ENCODE data around the gene CALHM4. TPM values are rescaled to one million over a fixed set of nuclear protein-coding genes. Genes with fewer than 3 reads are reported as not detected.

CALHM4 gene
- total and polyA plus RNA-seq, 2 experiments from 2014 or later = not detected

DNA sequence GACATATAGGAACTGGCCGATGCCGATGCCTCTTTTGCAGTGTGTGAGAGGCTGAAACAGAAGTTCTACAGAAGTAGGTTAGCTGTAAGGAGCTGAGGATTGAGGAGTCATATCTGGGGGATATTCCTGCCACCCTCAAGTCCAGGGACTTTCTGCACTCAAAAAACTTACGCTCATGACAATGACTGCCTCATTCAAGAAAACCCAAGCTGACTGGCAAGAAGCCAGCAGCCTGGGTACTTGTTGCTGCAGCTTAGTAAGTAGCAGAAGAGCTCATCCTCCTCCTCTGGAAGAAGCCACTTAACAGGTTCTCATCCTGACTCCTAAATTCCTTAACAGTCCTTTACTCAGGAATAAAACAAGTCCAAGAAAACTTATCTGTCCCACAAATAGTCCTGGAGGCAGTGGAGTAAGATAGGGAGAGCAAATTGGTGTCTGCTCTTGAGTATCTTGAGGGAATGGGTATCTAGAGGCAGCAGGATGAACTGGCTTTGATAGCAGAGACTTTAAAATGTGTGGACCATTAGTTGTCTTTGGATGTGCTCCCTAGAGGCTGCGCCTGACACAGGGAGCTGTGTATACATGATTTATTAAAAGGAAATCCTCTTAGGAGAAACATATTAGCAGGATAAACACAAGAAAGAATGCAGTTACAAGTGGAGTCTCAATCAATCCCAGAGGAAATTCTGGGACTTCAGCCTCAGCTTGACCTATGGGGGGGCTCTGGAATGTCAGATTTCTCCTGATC is 34.8 kb upstream of the CALHM4 start:
- Histone ChIP-seq H3K4me3 (no peak overlapping the region), H3K27me3 (ENCODE audit: insufficient read depth) (no peaks in the 10 kb centered on the region), H3F3A (replicated peaks; ENCODE audit: low read depth) (no peaks in the 10 kb centered on the region), H2AFZ (no peak overlapping the region; the same call in 1 of the 2 replicates), H3K36me3 (ENCODE audit: insufficient read depth) (no peaks in the 10 kb centered on the region), H3K4me1 (ENCODE audit: insufficient read depth) (peaks cover 8% of the 10 kb centered on the region), H3K79me2 (replicated peaks; ENCODE audit: insufficient read depth) (no peaks in the 10 kb centered on the region), H3K4me2 (no peak overlapping the region), H4K20me1 (replicated peaks; ENCODE audit: insufficient read depth) (no peaks in the 10 kb centered on the region), H3K27ac (ENCODE audit: low read depth) (no peak overlapping the region), H3K9me2 (ENCODE audit: insufficient read depth) (no peaks in the 10 kb centered on the region)
- no peaks in the 10 kb centered on the region for H3K9me3 Mint-ChIP-seq
- ATAC-seq = no peak
- H3K27ac Mint-ChIP-seq = no peak overlapping the region
- peaks cover 3% of the 10 kb centered on the region for H3K27me3 Mint-ChIP-seq (ENCODE audit: insufficient read depth, low read depth, poor library complexity)
- no peaks in the 10 kb centered on the region for H3K36me3 Mint-ChIP-seq (ENCODE audit: low read depth)
- DNase-seq (ENCODE audit: low spot score) = no peak
- H3K4me3 Mint-ChIP-seq = no peak overlapping the region
- no peak for TF ChIP-seq EZH2 (IDR thresholded peaks at IDR 0.05; ENCODE audit: low read depth, unreplicated experiment)
- TF ChIP-seq, protein P1, sequence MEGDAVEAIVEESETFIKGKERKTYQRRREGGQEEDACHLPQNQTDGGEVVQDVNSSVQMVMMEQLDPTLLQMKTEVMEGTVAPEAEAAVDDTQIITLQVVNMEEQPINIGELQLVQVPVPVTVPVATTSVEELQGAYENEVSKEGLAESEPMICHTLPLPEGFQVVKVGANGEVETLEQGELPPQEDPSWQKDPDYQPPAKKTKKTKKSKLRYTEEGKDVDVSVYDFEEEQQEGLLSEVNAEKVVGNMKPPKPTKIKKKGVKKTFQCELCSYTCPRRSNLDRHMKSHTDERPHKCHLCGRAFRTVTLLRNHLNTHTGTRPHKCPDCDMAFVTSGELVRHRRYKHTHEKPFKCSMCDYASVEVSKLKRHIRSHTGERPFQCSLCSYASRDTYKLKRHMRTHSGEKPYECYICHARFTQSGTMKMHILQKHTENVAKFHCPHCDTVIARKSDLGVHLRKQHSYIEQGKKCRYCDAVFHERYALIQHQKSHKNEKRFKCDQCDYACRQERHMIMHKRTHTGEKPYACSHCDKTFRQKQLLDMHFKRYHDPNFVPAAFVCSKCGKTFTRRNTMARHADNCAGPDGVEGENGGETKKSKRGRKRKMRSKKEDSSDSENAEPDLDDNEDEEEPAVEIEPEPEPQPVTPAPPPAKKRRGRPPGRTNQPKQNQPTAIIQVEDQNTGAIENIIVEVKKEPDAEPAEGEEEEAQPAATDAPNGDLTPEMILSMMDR (conservative IDR thresholded peaks at IDR 0.05; ENCODE audit: low read depth in 2 of 2) = no peak
- TF ChIP-seq, protein P2, sequence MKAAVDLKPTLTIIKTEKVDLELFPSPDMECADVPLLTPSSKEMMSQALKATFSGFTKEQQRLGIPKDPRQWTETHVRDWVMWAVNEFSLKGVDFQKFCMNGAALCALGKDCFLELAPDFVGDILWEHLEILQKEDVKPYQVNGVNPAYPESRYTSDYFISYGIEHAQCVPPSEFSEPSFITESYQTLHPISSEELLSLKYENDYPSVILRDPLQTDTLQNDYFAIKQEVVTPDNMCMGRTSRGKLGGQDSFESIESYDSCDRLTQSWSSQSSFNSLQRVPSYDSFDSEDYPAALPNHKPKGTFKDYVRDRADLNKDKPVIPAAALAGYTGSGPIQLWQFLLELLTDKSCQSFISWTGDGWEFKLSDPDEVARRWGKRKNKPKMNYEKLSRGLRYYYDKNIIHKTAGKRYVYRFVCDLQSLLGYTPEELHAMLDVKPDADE (IDR thresholded peaks at IDR 0.05) = no peak
- TF ChIP-seq EZH2phosphoT487 (IDR thresholded peaks at IDR 0.05; ENCODE audit: unreplicated experiment) = no peak
- no peak for TF ChIP-seq JUNB (IDR thresholded peaks at IDR 0.05; ENCODE audit: unreplicated experiment)
- TF ChIP-seq CREB1 (CRISPR knock-in tag; IDR thresholded peaks at IDR 0.05; ENCODE audit: low read depth) = no peak
- TF ChIP-seq ZNF331 (CRISPR knock-in tag; IDR thresholded peaks at IDR 0.05; ENCODE audit: low read depth) = no peak
- TF ChIP-seq STAT1 (IDR thresholded peaks at IDR 0.05; ENCODE audit: unreplicated experiment) = no peak
- TF ChIP-seq, protein P3, sequence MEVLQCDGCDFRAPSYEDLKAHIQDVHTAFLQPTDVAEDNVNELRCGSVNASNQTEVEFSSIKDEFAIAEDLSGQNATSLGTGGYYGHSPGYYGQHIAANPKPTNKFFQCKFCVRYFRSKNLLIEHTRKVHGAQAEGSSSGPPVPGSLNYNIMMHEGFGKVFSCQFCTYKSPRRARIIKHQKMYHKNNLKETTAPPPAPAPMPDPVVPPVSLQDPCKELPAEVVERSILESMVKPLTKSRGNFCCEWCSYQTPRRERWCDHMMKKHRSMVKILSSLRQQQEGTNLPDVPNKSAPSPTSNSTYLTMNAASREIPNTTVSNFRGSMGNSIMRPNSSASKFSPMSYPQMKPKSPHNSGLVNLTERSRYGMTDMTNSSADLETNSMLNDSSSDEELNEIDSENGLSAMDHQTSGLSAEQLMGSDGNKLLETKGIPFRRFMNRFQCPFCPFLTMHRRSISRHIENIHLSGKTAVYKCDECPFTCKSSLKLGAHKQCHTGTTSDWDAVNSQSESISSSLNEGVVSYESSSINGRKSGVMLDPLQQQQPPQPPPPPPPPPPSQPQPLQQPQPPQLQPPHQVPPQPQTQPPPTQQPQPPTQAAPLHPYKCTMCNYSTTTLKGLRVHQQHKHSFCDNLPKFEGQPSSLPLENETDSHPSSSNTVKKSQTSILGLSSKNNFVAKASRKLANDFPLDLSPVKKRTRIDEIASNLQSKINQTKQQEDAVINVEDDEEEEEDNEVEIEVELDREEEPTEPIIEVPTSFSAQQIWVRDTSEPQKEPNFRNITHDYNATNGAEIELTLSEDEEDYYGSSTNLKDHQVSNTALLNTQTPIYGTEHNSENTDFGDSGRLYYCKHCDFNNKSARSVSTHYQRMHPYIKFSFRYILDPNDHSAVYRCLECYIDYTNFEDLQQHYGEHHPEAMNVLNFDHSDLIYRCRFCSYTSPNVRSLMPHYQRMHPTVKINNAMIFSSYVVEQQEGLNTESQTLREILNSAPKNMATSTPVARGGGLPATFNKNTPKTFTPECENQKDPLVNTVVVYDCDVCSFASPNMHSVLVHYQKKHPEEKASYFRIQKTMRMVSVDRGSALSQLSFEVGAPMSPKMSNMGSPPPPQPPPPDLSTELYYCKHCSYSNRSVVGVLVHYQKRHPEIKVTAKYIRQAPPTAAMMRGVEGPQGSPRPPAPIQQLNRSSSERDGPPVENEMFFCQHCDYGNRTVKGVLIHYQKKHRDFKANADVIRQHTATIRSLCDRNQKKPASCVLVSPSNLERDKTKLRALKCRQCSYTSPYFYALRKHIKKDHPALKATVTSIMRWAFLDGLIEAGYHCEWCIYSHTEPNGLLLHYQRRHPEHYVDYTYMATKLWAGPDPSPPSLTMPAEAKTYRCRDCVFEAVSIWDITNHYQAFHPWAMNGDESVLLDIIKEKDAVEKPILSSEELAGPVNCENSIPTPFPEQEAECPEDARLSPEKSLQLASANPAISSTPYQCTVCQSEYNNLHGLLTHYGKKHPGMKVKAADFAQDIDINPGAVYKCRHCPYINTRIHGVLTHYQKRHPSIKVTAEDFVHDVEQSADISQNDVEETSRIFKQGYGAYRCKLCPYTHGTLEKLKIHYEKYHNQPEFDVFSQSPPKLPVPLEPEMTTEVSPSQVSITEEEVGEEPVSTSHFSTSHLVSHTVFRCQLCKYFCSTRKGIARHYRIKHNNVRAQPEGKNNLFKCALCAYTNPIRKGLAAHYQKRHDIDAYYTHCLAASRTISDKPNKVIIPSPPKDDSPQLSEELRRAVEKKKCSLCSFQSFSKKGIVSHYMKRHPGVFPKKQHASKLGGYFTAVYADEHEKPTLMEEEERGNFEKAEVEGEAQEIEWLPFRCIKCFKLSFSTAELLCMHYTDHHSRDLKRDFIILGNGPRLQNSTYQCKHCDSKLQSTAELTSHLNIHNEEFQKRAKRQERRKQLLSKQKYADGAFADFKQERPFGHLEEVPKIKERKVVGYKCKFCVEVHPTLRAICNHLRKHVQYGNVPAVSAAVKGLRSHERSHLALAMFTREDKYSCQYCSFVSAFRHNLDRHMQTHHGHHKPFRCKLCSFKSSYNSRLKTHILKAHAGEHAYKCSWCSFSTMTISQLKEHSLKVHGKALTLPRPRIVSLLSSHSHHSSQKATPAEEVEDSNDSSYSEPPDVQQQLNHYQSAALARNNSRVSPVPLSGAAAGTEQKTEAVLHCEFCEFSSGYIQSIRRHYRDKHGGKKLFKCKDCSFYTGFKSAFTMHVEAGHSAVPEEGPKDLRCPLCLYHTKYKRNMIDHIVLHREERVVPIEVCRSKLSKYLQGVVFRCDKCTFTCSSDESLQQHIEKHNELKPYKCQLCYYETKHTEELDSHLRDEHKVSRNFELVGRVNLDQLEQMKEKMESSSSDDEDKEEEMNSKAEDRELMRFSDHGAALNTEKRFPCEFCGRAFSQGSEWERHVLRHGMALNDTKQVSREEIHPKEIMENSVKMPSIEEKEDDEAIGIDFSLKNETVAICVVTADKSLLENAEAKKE (CRISPR knock-in tag; IDR thresholded peaks at IDR 0.05) = no peak
- TF ChIP-seq NANOG (IDR thresholded peaks at IDR 0.05; ENCODE audit: borderline replicate concordance) = no peak
- no peak for TF ChIP-seq POLR2AphosphoS5 (IDR thresholded peaks at IDR 0.05; ENCODE audit: low read depth)
- no peak for TF ChIP-seq ZNF114 (CRISPR knock-in tag; IDR thresholded peaks at IDR 0.05)
- TF ChIP-seq, protein P4, sequence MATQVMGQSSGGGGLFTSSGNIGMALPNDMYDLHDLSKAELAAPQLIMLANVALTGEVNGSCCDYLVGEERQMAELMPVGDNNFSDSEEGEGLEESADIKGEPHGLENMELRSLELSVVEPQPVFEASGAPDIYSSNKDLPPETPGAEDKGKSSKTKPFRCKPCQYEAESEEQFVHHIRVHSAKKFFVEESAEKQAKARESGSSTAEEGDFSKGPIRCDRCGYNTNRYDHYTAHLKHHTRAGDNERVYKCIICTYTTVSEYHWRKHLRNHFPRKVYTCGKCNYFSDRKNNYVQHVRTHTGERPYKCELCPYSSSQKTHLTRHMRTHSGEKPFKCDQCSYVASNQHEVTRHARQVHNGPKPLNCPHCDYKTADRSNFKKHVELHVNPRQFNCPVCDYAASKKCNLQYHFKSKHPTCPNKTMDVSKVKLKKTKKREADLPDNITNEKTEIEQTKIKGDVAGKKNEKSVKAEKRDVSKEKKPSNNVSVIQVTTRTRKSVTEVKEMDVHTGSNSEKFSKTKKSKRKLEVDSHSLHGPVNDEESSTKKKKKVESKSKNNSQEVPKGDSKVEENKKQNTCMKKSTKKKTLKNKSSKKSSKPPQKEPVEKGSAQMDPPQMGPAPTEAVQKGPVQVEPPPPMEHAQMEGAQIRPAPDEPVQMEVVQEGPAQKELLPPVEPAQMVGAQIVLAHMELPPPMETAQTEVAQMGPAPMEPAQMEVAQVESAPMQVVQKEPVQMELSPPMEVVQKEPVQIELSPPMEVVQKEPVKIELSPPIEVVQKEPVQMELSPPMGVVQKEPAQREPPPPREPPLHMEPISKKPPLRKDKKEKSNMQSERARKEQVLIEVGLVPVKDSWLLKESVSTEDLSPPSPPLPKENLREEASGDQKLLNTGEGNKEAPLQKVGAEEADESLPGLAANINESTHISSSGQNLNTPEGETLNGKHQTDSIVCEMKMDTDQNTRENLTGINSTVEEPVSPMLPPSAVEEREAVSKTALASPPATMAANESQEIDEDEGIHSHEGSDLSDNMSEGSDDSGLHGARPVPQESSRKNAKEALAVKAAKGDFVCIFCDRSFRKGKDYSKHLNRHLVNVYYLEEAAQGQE (IDR thresholded peaks at IDR 0.05; ENCODE audit: unreplicated experiment) = no peak
- H3K4me1 Mint-ChIP-seq = peaks cover 17% of the 10 kb centered on the region

All from GM23338 (cell line).